HL-60 (cell line): ENCODE results near the gene SPCS2.

ENCODE experiments used
- DNase-seq, 2 experiments: peaks; one replicate each; pipeline ENCODE4 v3.0.0-alpha.2; 2010 to 2020; ENCODE audit warnings: low read depth in 1 of 2, low spot score in 1 of 2
- H3K27ac ChIP-seq: fragments of 250-450 bp; sonication (Bioruptor Pico); replicated peaks from 2 replicates; pipeline ENCODE4 v1.5.1; 2020; ENCODE audit warnings: mild to moderate bottlenecking, moderate library complexity
- H3K27me3 ChIP-seq: fragments of 250-450 bp; sonication (Bioruptor Pico); 2 replicates; pipeline ENCODE4 v1.5.1; 2021; ENCODE audit warnings: mild to moderate bottlenecking, moderate library complexity; ENCODE audit not compliant: insufficient read depth, poor library complexity, severe bottlenecking
- H3K4me3 ChIP-seq: replicated peaks from 2 replicates; pipeline ENCODE4 v1.5.1; 2011; ENCODE audit warnings: mild to moderate bottlenecking, control low read depth, low read length; ENCODE audit not compliant: insufficient read depth
- CTCF ChIP-seq: IDR thresholded peaks from one replicate; pipeline ENCODE4 v1.5.1; 2011; ENCODE audit warnings: low read length, control low read depth, inconsistent platforms; ENCODE audit not compliant: insufficient read depth
- GABPA ChIP-seq: IDR thresholded peaks from 2 replicates; pipeline ENCODE4 v1.6.1; 2012; ENCODE audit warnings: low read depth
- POLR2AphosphoS5 ChIP-seq: IDR thresholded peaks from 2 replicates; pipeline ENCODE4 v1.6.1; 2012; ENCODE audit warnings: low read depth
- SPI1 ChIP-seq: IDR thresholded peaks from 2 replicates; pipeline ENCODE4 v1.6.1; 2012; ENCODE audit warnings: low read depth, mild to moderate bottlenecking, borderline replicate concordance
- TF ChIP-seq, protein P1 (sequence below): IDR thresholded peaks from 2 replicates; pipeline ENCODE4 v1.6.1; 2012; ENCODE audit warnings: low read depth; ENCODE audit not compliant: insufficient replicate concordance

The SPCS2 gene

DNA sequence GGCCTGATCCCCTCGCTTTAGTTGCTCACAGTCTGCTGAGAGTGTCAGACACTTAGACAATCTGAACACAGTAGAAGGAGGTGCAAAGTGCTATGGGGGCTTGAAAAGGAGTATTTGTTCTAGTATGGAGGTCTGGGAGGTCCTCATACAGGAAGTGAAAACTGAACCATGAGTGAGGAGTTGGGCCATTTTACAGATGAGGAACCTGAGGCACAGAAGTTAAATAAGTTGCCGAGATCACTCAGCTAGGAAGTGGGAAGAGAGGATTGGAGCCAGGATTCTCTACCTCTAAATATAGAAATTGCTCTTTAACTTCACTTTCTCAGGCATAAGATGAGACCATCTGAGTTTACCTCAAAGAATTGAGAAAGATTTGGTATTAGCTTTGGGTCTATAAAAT, 35.7 kb downstream of the SPCS2 start:
- H3K27me3 ChIP-seq, result no peaks in the 10 kb centered on the region
- DNase-seq, result no peak
- H3K27ac ChIP-seq, result no peak overlapping the region
- no peak overlapping the region for H3K4me3 ChIP-seq
- TF ChIP-seq, protein P1, sequence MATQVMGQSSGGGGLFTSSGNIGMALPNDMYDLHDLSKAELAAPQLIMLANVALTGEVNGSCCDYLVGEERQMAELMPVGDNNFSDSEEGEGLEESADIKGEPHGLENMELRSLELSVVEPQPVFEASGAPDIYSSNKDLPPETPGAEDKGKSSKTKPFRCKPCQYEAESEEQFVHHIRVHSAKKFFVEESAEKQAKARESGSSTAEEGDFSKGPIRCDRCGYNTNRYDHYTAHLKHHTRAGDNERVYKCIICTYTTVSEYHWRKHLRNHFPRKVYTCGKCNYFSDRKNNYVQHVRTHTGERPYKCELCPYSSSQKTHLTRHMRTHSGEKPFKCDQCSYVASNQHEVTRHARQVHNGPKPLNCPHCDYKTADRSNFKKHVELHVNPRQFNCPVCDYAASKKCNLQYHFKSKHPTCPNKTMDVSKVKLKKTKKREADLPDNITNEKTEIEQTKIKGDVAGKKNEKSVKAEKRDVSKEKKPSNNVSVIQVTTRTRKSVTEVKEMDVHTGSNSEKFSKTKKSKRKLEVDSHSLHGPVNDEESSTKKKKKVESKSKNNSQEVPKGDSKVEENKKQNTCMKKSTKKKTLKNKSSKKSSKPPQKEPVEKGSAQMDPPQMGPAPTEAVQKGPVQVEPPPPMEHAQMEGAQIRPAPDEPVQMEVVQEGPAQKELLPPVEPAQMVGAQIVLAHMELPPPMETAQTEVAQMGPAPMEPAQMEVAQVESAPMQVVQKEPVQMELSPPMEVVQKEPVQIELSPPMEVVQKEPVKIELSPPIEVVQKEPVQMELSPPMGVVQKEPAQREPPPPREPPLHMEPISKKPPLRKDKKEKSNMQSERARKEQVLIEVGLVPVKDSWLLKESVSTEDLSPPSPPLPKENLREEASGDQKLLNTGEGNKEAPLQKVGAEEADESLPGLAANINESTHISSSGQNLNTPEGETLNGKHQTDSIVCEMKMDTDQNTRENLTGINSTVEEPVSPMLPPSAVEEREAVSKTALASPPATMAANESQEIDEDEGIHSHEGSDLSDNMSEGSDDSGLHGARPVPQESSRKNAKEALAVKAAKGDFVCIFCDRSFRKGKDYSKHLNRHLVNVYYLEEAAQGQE, result no peak
- no peak for TF ChIP-seq CTCF
- no peak for TF ChIP-seq SPI1
- no peak for TF ChIP-seq POLR2AphosphoS5
- TF ChIP-seq GABPA, result no peak

DNA sequence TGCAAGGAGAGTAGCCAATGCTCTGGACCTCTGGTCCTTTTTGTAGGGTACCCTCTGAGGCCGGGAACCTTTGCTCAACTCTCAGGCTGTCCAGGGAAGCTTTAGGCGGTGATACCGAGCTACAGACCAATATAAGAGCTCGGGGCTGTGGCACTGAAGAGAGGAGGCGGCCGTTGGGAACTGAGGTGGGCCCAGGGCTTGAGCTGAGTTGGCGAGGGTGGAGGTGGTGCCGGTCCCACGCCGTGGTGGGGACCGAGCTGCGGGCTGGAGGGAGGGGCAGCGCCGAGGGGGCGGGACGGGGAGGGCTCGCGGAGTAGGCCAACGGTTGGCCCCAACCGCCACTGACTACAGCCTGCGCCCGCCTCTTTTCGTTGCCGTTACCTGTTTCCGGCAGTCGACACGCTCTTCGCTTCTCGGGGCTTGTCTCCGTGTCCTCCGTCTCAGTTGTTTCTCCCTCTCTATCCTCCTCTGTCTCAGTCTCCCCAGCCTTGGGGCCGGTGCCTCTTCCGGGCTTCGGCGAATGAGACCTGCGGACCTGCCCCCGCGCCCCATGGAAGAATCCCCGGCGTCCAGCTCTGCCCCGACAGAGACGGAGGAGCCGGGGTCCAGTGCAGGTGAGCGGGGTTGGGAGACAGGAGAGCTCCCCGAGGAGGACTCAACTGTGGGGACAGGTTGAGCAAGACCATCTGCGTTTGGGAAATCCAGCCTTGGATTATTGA, 39.6 kb downstream of the SPCS2 start, which contains the start of gene NEU3:
Gene NEU3, plus strand, starts transcription at position 393 of the 719 bp plus-strand sequence. Its CDS starts 128 bp downstream, at position 521.
- DNase-seq, result peak; percentile 57 to 82
- H3K27ac ChIP-seq, result peak within 1 kb of the TSS; percentile 84

DNA sequence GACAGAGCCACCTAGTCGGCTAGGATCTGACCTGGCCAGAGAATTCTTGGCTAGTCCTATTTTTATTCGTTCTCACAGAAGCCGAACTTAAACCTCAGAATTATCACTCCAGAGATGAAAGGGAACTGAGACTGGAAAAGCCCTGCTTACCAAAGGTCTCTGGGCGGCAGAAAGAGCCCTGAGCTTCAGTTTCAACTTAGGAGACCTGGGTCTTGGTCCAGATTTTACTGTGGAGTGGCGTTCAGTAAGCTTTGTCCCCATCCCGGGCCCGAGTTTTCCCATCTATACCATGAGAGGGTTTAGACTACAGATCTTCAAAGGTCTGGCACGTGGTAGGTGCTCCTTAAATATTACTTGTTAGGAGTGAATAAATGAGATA, 40.2 kb downstream of the SPCS2 start:
- DNase-seq, result peak in 1 of 2 experiments; percentile 6
- Histone ChIP-seq H3K27me3 (no peaks in the 10 kb centered on the region), H3K27ac (peak overlapping the region; percentile 84), H3K4me3 (peak overlapping the region; percentile 45)
- TF ChIP-seq CTCF, result no peak
- TF ChIP-seq SPI1, result no peak

More for the DNA sequence above, 39.6 kb downstream of the SPCS2 start, which contains the start of gene NEU3:
- peak within 1 kb of the TSS; percentile 45 for H3K4me3 ChIP-seq
- peak; percentile 71 for TF ChIP-seq GABPA
- peak; percentile 71; the same call in 1 of the 2 replicates for TF ChIP-seq POLR2AphosphoS5
- no peak for TF ChIP-seq SPI1
- TF ChIP-seq CTCF, result no peak
- TF ChIP-seq, protein P1, result no peak
- H3K27me3 ChIP-seq, result no peaks in the 10 kb centered on the region
